ENCODE measurements around the gene NANOG.
"Not testable (repeated sequence)": the region's sequence is repeated elsewhere in the genome, so short reads cannot be mapped to it uniquely, and the experiment has no call there.

- TF ChIP-seq CTCF (IDR thresholded peaks at IDR 0.05; ENCODE audit: insufficient read depth, low read depth, low read length); EZH2 (IDR thresholded peaks at IDR 0.05; ENCODE audit: insufficient read depth, low read length): not testable (repeated sequence)
Observed at GRCh38 chr12:7839848-7840247, 50.6 kb downstream of the NANOG start.

Data from astrocyte (in vitro differentiated cells and primary cell).